Measurements from ENCODE around the gene CLCN4.

GRCh38 chrX:10166731-10167151, 10.0 kb downstream of the CLCN4 start:
- no peak for TF ChIP-seq POLR2A (IDR thresholded peaks at IDR 0.05)
- no peak for TF ChIP-seq CTCF (IDR thresholded peaks at IDR 0.05)
- TF ChIP-seq EP300 (IDR thresholded peaks at IDR 0.05): no peak

Measured in tibial nerve (tissue), 4 donors.